ENCODE data around the gene TNFRSF9. TPM values are rescaled to one million over a fixed set of nuclear protein-coding genes. Genes with fewer than 3 reads are reported as not detected.

Gene TNFRSF9
- polyA plus RNA-seq, 3 donors = 0.08 to 0.20 (median 0.18) TPM

DNA sequence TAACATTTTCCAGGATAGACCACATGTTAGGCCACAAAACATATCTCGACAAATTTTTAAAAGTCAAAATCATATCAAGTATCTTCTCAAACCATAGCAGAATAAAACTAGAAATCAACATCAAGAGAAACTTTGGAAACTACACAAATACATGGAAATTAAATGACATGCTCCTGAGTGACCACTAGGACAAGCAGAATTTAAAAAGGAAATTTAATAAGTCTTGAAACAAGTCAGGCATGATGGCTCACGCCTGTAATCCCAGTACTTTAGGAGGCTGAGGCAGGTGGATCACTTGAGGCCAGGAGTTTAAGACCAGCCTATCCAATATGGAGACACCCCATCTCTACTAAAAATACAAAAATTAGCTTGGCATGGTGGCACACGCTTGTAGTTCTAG lies 61.4 kb downstream of the TNFRSF9 start:
- no peak for DNase-seq (ENCODE audit: low read depth in 3 of 3, low spot score in 2 of 3)

DNA sequence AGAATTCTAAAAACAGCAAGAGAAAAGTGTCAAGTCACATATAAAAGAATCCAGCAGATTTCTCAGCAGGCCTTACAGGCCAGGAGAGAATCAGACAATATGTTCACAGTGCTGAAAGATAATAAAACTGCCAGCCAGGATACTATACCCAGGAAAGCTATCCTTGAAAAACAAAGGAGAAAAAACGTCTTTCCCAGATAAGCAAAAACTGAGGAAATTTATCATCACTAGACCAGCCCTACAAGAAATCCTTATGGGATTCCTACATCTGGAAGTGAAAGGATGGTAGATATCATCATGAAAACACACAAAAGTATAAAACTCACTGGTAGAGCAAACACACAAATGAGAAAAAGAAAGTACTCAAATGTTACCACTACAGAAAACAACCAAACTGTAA lies 62.6 kb downstream of the TNFRSF9 start:
- DNase-seq (ENCODE audit: low read depth in 3 of 3, low spot score in 2 of 3) = no peak

DNA sequence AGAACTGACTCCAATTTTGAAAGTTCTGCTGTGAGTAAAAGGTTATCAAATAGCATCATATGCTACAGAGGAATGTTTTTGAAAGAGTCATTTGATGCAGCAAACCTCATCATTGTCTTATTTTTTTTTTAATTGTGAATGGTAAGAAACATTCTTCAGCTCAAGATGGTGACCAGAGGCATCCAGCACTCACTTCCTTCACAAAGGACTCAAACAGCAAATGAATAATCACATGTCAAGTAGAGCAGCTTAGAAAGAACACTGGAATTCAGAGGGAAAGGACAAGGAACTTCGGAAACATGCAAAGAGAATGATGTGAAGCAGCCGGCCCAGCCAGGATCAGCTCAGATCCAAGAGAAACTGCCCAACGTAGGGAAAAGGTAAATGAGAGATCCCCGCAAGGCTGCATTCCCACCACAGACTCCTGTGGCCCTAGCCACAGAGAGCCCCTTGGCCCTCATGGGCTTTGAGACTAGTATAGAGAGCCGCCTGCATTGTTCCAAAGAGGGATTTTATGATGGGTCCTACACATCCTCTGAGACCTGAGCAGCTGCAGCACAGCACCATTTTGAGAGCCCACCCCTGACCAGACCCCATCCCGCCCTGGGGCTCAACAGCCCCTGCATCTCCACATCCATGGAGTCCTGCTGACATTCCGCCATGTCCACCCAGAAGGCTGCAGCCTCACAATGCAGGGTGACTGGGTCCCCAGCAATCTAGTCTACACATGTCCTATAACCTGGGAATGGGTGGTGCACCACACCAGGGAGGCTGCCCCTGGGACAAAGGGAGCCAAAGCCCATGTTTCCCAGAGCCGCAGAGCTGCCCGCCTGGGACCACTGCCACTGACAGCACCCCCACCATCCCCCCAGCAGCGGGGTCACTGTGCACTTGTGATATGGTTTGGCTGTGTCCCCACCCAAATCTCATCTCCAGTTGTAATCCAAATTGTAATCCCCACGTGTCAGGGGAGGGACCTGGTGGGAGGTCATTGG lies 66.5 kb downstream of the TNFRSF9 start:
- DNase-seq (ENCODE audit: low read depth in 3 of 3, low spot score in 2 of 3) = no peak

DNA sequence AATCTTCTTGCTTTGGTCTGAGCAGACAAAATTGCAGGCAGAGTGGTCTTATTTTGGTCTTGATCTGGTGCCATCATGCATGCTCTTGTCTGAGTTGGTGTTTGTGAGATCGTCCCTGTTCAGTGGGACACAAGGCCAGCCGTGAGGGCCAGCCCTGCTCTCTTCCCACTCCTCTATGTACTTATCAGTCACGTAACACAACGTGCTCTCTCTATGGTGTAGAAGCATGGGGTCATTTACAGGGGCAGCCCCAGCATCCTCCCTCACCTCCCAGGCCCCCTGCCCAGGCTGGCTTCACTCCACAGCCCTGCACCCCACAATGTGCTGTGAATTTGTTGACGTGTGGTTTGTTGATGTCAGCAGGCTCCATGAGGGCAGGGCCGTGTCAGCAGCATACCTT lies 69.5 kb downstream of the TNFRSF9 start:
- DNase-seq (ENCODE audit: low read depth in 3 of 3, low spot score in 2 of 3) = no peak

DNA sequence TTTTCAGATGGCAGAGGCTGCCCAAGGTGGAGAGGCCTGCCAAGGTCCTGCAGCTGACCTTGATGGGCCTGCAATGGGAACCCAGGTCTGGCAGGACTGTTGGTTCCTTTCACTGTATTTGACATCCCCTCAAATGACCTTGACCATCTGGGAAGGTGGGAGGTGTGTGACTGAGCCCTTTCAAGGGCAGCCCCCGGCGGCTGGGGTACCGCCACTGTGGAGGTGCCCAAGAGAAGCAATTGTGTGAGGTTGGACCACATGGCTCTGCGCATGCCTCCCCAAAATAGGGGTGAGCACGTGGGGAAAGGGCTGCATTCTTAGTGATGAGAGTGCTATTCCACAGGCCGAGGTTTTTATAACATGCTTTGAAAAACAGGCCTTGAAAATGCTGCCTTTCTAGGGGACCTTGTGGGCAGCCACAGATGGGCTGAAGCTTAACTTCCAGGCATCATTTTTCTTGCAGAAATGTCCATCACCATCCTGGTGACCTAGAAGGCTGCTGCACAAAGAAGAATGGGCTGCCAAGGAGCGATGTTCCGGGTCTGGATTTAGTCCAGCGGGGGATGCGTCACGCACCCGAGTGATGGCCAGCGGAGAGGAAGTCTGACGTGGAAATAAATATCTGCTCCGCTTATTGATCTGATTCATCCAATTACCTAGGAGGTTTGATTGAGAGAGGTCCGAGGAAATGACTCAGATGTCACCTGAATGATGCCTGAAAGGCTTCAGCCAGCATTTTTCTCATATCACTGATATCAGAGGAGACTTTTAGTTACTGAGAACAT lies 71.3 kb downstream of the TNFRSF9 start:
- DNase-seq (ENCODE audit: low read depth in 3 of 3, low spot score in 2 of 3) = no peak

DNA sequence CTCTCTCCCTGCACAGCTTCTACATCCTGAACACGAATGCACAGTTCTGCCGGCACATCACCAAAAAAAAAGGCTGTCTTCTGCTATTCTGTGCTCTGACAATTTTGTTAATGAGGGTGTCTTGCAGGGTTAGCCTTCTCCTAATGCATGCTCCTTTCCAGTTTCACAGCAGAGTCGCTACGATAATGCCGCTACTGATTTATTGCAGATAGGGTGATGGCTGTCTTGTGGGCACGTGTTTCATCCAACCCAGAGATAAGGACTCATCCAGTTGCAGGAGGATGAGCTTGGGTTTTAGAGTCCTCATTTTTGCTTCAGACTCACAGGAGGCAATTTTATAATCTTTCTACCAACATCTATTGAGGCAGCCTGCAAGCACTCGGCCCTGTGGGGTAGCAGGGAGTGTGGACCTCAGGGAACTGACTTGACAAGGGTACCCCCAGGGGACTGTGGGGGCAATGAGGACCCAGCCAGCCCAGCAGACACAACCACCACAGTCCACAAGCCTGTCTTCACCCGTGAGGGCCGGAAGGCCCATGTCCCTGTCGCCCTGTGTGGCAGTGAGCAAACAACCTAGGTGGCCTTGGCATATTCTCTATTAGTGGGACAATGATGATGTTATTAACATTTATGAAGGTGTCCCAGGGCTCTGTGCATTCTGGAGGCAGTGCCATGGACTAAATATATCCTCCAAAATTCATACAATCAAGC lies 72.4 kb downstream of the TNFRSF9 start:
- no peak for DNase-seq (ENCODE audit: low read depth in 3 of 3, low spot score in 2 of 3)

DNA sequence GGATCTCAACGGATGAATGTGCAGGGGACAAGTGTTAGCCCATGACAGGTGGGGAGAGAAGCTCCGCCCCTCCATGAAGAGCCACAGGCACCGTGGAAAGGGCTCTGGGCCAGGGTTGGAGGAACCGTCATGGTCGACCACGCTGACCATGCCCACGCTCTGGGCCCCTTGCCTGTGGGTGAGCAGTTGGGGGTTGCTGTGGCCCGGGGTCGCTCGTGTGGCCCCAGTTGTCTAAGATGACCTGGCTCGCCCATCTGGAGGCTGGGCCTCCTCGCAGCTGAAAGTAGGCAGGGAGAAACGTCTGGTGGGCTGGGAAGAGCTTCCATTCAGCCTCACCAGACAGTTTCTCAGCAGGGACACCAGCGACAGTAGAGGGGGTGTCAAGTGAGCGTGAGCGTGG lies 74.7 kb downstream of the TNFRSF9 start:
- DNase-seq (ENCODE audit: low read depth in 3 of 3, low spot score in 2 of 3) = no peak

Other genes with a start within 250 kb of the TNFRSF9 start
- gene VAMP3, start 169.5 kb downstream of the TNFRSF9 start, polyA plus RNA-seq (ENCODE audit: insufficient read length in 3 of 3) = 100 to 1,000 TPM; 101 to 108 (median 104) TPM
- gene PER3, start 156.5 kb downstream of the TNFRSF9 start, polyA plus RNA-seq (ENCODE audit: insufficient read length in 3 of 3) = 10 to 100 TPM; 11.6 to 13.3 (median 12.9) TPM
- under 1 TPM in 2 of 3 donors, not detected in 1; 0.12 to 0.40 TPM for gene UTS2, start 87.8 kb downstream of the TNFRSF9 start, polyA plus RNA-seq (ENCODE audit: insufficient read length in 3 of 3)
- gene PARK7, start 20.9 kb upstream of the TNFRSF9 start, polyA plus RNA-seq (ENCODE audit: insufficient read length in 3 of 3) = 100 to 1,000 TPM; 345 to 388 (median 371) TPM
- gene ERRFI1, start 85.5 kb upstream of the TNFRSF9 start, polyA plus RNA-seq (ENCODE audit: insufficient read length in 3 of 3) = 10 to 100 TPM; 20.3 to 20.8 (median 20.4) TPM

Data from right renal cortex interstitium (tissue), 3 donors.